GM19397 (cell line): ENCODE results near the gene ATF6.
"Not testable (repeated sequence)": the region's sequence is repeated elsewhere in the genome, so short reads cannot be mapped to it uniquely, and the experiment has no call there.

Experiments used
- ATAC-seq: cut with Tn5 transposase; IDR thresholded peaks from one replicate; pipeline ENCODE4 v1.9.1; 2021; ENCODE audit warnings: mild to moderate bottlenecking, moderate library complexity; ENCODE audit not compliant: unreplicated experiment

ATF6 gene

DNA sequence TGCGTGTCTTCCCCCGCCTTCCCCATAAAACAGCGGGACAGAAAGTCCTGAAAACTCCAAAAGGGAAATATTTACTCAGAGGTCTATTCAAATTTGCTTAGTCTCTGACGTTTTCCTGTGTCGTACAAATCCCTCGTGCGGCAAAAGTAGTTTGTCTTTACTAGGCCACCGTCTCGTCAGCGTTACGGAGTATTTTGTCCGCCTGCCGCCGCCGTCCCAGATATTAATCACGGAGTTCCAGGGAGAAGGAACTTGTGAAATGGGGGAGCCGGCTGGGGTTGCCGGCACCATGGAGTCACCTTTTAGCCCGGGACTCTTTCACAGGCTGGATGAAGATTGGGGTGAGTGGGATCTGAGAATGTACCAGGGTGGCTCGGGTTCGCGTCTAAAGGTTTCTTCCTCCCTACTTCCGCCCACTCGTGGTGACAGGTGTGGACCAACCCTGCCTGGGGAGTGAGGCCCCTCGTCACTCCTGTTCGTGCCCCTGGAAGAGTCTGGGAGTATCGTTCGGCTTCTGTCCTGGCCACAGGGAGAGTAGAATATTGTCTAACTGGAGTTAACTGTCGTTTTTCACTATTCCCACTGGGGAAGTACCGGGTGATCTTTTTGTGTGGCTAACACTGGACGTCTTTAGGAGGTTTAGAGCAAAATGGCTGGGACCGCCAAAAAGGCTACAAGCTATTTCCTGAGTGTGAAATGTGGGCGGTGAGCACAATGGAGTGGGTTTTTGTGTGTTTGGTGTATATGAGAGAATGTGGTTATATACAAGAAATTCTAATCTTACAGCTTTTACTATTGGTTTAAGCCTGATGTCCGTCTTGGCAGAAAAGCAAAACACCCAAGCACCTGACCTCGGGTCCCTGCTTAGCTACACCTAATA lies at the start of gene ATF6:
ATF6 (plus strand) TSS at position 219 of the 880 bp plus-strand sequence; CDS start at position 260, 41 bp downstream.
- ATAC-seq, result peak; percentile 69

GRCh38 chr1:161718559-161719324 lies 47.4 kb upstream of the ATF6 start:
- ATAC-seq, result no peak

- no peak for ATAC-seq
Measured at GRCh38 chr1:161719325-161719611, 46.9 kb upstream of the ATF6 start.

- ATAC-seq, result no peak
Measured at GRCh38 chr1:161720422-161720821, 45.7 kb upstream of the ATF6 start.

DNA sequence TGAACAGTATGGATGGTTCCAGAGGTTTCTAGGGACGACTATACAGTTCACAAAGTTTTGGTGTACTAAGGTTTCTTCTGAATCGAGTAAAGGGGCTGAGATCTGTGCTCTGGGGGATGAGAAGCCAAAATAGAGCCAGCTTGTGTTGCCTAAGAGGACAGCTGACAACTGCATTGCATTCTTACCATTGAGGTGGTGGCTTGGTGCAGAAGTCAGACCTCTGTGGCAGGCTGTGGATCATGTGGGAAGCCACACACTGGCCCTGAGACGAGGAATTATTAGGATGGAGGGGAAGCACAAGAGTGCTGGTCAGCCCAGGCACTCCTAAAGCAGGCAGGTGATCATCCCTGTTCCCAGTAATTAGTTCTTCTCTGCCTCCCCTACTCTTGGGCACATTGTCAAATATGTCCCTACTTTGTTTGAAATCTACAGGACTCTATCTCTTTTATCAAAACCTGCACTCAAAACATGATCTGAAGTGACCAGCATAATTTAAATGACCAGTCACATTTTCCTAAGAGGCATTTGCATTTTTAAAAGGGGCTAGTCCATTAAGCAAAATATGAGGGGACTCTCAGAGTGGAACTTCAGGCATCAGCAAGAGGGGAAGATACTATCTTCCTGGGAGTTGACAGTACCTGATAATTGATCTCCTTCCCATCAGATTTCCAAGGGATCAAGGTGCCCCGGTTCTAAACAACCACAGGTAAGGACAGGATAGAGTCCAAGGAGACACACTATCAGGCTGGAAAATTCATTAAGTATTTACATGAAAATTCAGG lies 45.0 kb upstream of the ATF6 start, which contains the start of gene FCRLB:
FCRLB (plus strand) TSS at position 589 of the 782 bp plus-strand sequence. CDS start 1,129 bp downstream, outside the sequence.
- no peak for ATAC-seq

DNA sequence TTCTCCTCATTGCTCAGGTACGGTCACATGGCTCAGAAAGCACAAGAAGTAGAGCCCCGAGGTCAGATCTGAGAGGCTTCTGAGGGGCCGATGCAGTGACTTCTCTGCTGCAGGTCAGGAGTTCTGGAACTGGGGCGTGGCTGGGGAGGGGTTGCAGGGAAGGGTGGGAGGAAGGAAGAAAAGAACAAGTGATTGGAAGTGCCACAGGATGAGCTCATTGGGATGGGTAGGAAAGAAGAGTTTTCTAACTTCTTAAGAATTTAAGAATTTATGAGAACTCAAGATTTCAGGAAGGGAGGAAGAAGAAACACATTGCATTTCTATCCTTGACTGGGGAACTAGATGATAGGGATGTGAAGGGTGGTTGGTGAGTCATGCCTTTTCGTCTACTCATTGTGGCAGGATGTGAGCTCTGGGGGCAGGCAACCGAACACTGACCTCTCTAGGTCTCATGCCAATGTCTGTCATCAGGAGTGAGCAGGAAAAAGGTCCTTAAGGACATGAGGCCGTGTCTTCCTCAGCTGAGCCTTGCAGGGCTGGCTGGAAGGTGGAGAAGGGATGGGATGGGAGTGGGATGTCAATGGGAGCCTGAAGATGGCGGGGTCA lies 44.3 kb upstream of the ATF6 start:
- ATAC-seq, result no peak

- ATAC-seq, result no peak
Measured at GRCh38 chr1:161722406-161722805, 43.7 kb upstream of the ATF6 start.

DNA sequence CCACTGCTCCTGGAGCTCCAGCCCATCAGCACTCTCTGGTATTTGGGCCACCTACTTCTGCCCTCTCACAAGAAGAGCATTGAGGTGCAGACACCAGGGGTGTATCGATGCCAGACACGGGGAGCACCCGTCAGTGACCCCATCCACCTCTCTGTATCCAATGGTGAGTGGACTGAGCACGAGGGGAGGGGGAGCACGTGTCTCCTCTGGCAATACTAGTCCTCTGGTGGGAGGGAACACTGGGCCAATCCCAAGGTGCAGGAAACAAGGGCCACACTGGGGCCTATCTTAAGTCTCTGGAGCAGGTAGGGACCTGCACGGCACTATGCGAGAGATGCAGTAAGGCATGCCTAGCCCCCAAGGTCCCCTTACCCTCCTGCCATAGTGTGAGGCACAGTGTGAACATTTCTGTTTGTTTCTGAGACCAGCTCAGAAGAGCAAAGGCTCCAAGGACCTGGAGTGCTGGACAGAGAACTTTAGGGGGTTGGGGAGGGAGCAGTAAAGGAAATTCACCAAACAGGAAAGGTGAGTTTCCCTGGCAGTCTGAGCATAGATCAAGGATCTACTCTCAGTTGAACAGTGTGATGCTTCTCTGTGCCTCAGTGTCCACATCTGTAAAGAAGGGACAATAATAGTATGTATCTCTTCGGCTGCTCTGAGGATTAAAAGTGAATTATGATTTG lies 42.5 kb upstream of the ATF6 start:
- ATAC-seq, result no peak

- ATAC-seq, result not testable (repeated sequence)
Measured at GRCh38 chr1:161725258-161725907, 40.7 kb upstream of the ATF6 start.

- peak; percentile 13 for ATAC-seq
Measured at GRCh38 chr1:161725908-161726472, 40.1 kb upstream of the ATF6 start.

GRCh38 chr1:161726473-161727255 lies 39.5 kb upstream of the ATF6 start:
- ATAC-seq, result peak; percentile 66

DNA sequence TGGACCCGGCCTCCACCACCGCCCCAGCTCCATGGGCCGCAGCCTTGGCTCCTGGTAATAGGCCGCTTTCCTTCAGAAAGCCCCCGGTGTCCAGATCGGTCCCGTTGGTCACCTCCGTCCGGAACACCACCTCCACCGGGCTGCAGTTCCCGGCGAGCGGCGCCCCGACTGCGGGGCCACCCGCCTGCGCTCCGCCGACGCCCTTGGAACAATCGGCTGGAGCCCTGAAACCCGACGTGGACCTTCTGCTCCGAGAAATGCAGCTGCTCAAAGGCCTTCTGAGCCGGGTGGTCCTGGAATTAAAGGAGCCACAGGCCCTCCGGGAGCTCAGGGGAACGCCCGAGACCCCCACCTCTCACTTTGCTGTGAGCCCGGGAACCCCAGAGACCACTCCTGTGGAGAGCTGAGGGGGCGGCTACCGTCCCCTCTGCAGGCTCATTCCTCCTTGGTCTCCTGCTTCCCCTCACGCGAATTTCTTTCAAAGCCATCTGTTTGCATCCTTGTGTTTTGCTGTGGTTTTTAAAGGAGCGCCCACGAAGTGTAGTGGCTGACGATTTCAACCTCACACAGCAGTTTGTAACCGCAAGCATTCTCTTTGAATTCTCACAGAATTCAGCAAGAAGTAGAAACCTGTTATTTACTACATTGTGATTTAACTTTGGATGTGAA lies 38.7 kb upstream of the ATF6 start:
- ATAC-seq, result peak; percentile 16

GRCh38 chr1:161728376-161729226 lies 37.5 kb upstream of the ATF6 start:
- ATAC-seq, result no peak

GRCh38 chr1:161730050-161730564 lies 36.0 kb upstream of the ATF6 start:
- no peak for ATAC-seq

GRCh38 chr1:161731241-161731640 lies 34.9 kb upstream of the ATF6 start:
- ATAC-seq, result no peak

DNA sequence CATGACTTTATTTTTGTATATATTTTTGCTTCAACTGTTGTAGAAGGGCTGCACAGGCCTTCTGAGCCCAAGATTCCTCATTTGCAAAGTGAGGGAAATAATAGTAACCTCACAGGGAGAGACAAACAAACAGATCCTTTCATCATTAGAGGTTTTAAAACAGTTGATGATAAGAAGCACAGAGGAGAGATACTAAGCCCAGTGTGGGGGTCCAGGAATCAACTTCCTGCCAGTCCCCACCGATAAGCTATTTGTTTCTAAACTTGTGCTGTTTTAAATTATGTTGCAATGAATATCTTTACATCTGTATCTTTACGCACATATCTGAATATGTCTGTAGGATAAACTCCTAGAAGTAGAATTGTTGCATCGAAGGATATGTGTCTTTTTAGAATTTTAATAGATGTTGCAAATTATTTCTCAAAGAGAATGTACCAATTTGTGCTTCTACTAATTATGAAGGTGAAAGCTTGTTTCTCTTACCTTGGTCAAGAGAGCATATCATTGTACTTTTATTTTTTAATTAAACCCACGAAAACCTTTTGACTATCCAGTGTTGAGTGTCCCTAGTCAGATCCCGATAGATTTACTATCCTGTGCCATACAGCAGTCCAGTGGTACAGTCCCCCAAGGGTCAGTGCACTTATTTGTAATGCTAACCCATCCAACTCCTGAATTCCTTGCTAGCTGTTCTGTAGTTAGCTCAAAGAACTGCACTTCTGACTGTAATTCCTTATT lies 34.0 kb upstream of the ATF6 start:
- ATAC-seq, result no peak
